Measurements from ENCODE around the gene VIPR2. TPM values are rescaled to one million over a fixed set of nuclear protein-coding genes. Genes with fewer than 3 reads are reported as not detected.
"Not testable (repeated sequence)": the region's sequence is repeated elsewhere in the genome, so short reads cannot be mapped to it uniquely, and the experiment has no call there.

VIPR2 gene
- total RNA-seq, 4 donors from 2014 or later, result 9.3 to 16.6 (median 12.1) TPM

GRCh38 chr7:159132670-159133443 is 11.8 kb downstream of the VIPR2 start:
- WGBS, result 75% methylated on average over 11 of the region's 14 CpGs

GRCh38 chr7:159130820-159131219 is 13.8 kb downstream of the VIPR2 start:
- 80% methylated on average over 8 of the region's 8 CpGs for WGBS
- no peak overlapping the region for H3K4me3 ChIP-seq
- no peak overlapping the region for H3K27ac ChIP-seq (replicated peaks in 1 of 4)
- no peak for DNase-seq (ENCODE audit: extremely low spot score)
- intact Hi-C loops (cut with DNase I), result no loop called here
- peaks cover 0 to 3% (median 0%) of the 10 kb centered on the region in 4 donors for H3K36me3 ChIP-seq
- no peaks in the 10 kb centered on the region for H3K9me3 ChIP-seq
- peaks cover 0 to 6% (median 0%) of the 10 kb centered on the region in 4 donors for H3K4me1 ChIP-seq
- TF ChIP-seq CTCF (IDR thresholded peaks at IDR 0.05) (no peak), EP300 (IDR thresholded peaks at IDR 0.05) (no peak), POLR2AphosphoS5 (IDR thresholded peaks at IDR 0.05) (no peak), POLR2A (IDR thresholded peaks at IDR 0.05; ENCODE audit: low read depth) (no peak)
- H3K27me3 ChIP-seq, result peaks cover 0 to 30% (median 0%) of the 10 kb centered on the region in 4 donors

More at GRCh38 chr7:159132670-159133443, 11.8 kb downstream of the VIPR2 start:
- not testable (repeated sequence) for H3K27ac ChIP-seq (replicated peaks in 1 of 4); H3K4me3 ChIP-seq; DNase-seq (ENCODE audit: extremely low spot score); H3K4me1 ChIP-seq; H3K9me3 ChIP-seq
- Histone ChIP-seq H3K36me3 (peaks cover 0 to 12% (median under 1%) of the 10 kb centered on the region in 4 donors), H3K27me3 (peaks cover 0 to 21% (median 0%) of the 10 kb centered on the region in 4 donors)
- intact Hi-C loops (cut with DNase I), result loop anchor here (2.0 kb wide), 1 partner anchor 30 kb away; no protein-coding TSS in a partner anchor

DNA sequence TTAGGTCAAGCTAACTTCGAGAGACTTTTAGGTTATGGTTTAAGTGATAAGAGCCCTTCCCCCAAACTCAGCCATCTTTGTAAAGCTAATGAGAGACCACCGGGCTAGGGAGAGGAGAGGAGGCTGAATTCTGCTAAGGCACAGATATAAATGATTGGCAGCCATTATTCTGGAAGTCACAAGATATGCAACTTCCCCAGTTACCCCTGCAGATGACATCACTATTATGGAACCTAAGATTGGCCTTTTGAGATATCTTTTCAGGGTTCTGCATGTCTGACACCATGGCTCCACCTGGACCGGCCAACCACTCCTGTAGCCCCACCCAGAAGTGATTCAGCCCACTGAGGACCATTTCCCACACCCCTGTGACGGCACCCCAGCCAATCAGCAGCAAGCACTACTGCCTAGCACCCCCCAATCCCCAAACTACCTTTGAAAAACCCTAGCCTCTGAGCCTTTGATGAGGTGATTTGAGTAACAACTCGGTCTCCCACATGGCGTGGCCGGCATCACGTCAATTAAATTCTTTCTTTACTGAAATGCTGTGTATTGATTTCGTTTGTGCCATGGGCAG is 14.4 kb downstream of the VIPR2 start:
- Histone ChIP-seq H3K27ac (replicated peaks in 1 of 4) (no peak overlapping the region), H3K4me3 (no peak overlapping the region), H3K4me1 (peaks cover 0 to 11% (median 0%) of the 10 kb centered on the region in 4 donors), H3K36me3 (no peaks in the 10 kb centered on the region), H3K9me3 (no peaks in the 10 kb centered on the region), H3K27me3 (peaks cover 0 to 36% (median 0%) of the 10 kb centered on the region in 4 donors)
- no peak for DNase-seq (ENCODE audit: extremely low spot score)
- intact Hi-C loops (cut with DNase I), result no loop called here
- TF ChIP-seq POLR2AphosphoS5 (IDR thresholded peaks at IDR 0.05) (no peak), EP300 (IDR thresholded peaks at IDR 0.05) (no peak), CTCF (IDR thresholded peaks at IDR 0.05) (no peak), POLR2A (IDR thresholded peaks at IDR 0.05; ENCODE audit: low read depth) (no peak)
- 92% methylated on average over 9 of the region's 9 CpGs for WGBS

- WGBS, result 97% methylated on average over 5 of the region's 10 CpGs
- Histone ChIP-seq H3K4me1 (peaks cover 0 to 12% (median 0%) of the 10 kb centered on the region in 4 donors), H3K36me3 (no peaks in the 10 kb centered on the region), H3K4me3 (no peak overlapping the region), H3K27me3 (peaks cover 0 to 36% (median 0%) of the 10 kb centered on the region in 4 donors), H3K27ac (replicated peaks in 1 of 4) (no peak overlapping the region), H3K9me3 (no peaks in the 10 kb centered on the region)
- TF ChIP-seq EP300 (IDR thresholded peaks at IDR 0.05) (no peak), CTCF (IDR thresholded peaks at IDR 0.05) (no peak)
- intact Hi-C loops (cut with DNase I), result no loop called here
- DNase-seq (ENCODE audit: extremely low spot score), result no peak
Observed at GRCh38 chr7:159128767-159129166, 15.9 kb downstream of the VIPR2 start.
